Measurements from ENCODE around the gene SLC25A1. TPM values are rescaled to one million over a fixed set of nuclear protein-coding genes. Genes with fewer than 3 reads are reported as not detected.

Gene SLC25A1
- total RNA-seq, 2 experiments from 2014 or later = 54.0 to 58.4 TPM

DNA sequence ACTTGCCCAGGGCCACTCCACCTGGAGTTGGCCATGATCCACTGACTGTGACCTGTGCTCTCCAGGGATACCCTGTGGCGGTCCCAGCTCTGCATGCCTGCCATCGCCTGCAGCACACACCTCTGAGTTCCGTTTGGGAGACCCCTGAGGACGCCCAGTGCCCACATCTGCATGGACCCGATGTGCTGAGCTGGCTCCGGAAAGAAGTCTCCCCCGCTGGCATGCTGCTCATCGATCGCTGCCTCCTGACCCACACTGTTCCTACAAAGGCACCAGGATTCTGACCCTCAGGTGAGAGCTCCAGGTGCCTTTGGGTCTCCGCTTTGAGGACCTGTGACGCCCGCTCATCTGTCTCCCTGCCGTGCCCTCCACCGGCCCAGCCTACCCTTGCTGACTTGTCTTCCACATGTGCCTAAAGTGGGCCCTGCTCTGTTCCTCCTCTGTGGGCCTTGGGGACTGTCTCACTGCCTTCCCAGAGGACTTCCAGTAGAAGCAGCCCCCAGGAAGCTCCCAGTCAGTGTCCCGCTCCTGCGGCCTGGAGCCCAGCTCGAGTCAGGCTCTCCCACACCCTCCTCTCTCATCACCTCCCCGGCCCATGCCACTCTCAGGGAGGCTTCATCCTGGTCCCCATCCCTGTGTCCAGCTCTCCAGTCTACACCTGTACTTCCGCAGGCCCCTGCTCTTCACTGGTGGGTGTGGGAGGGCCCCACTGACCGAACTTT lies 5.9 kb upstream of the SLC25A1 start:
- Mint-ChIP-seq H3K4me1 (ENCODE audit: low read depth) (peaks cover 18% of the 10 kb centered on the region), H3K27ac (no peak overlapping the region), H3K27me3 (ENCODE audit: low read depth) (no peaks in the 10 kb centered on the region), H3K36me3 (ENCODE audit: low read depth) (no peaks in the 10 kb centered on the region), H3K4me3 (no peak overlapping the region), H3K9me3 (no peaks in the 10 kb centered on the region)
- CTCF ChIA-PET = interaction anchor here (1.2 kb wide), 1 partner anchor 22 kb away, joined by 3 read pairs; no protein-coding TSS in a partner anchor
- no peak for DNase-seq
- intact Hi-C loops (cut with micrococcal nuclease) = no loop called here

DNA sequence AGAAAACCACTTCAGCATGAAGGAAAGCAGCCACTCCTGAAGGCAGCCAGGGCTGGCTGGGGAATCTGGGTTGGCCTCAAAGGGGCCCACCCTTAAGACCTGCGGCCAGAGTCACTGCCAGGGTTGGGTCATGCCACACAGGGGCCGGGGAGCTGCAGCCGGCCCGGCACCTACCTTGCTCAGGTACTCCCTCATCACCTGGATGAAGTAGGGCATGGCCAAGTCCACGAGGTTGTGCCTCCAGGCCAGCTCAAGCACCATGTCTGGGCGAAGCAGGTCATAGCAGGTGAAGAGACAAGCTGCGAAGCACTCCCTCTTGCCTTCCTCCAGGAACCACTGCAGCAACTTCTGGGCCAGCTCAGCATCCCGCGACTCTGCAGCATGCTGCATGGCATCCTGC lies 4.7 kb upstream of the SLC25A1 start:
- Mint-ChIP-seq H3K4me1 (ENCODE audit: low read depth) (peaks cover 21% of the 10 kb centered on the region), H3K36me3 (ENCODE audit: low read depth) (no peaks in the 10 kb centered on the region), H3K9me3 (no peaks in the 10 kb centered on the region), H3K27ac (no peak overlapping the region), H3K4me3 (no peak overlapping the region), H3K27me3 (ENCODE audit: low read depth) (no peaks in the 10 kb centered on the region)
- CTCF ChIA-PET = interaction anchor here (1.0 kb wide), 1 partner anchor 73 kb away, joined by 4 read pairs; no protein-coding TSS in a partner anchor
- intact Hi-C loops (cut with micrococcal nuclease) = no loop called here
- DNase-seq = no peak

DNA sequence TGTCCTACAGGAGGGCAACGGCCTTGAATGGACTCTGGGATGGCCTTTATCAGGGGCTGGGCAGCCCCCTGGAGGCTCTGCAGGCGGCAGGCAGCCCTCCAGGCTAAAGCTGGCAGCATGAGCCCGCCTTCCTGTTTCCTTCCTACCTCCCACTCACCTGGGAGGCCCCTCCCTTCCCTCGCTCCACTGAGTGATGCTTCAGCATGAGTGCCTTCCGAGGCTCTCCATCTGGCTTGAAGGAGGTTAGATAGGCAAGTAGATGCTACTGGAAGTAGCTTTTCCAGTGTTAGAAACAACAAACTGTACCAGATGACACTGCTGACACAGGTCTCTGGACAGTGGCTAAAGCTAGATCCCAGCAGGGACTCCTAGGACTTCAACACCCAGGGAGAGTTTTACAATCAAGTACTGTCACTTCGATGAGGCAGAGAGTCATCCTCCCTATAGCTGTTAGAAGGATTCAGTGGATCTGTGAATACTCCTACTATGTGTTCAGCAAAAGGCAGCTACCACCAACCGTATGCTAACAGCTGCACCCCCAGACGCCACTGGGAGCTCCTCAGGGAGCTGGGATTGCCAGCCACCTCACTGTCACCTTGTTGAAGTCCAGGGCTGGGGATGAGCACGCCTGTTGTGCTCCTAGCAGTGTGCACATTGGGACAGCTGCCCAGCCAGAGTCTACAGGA lies 4.1 kb upstream of the SLC25A1 start:
- peaks cover 21% of the 10 kb centered on the region for H3K4me1 Mint-ChIP-seq (ENCODE audit: low read depth)
- DNase-seq = no peak
- no peaks in the 10 kb centered on the region for H3K27me3 Mint-ChIP-seq (ENCODE audit: low read depth)
- no peaks in the 10 kb centered on the region for H3K9me3 Mint-ChIP-seq
- intact Hi-C loops (cut with micrococcal nuclease) = no loop called here
- no peaks in the 10 kb centered on the region for H3K36me3 Mint-ChIP-seq (ENCODE audit: low read depth)
- H3K27ac Mint-ChIP-seq = no peak overlapping the region
- H3K4me3 Mint-ChIP-seq = no peak overlapping the region
- CTCF ChIA-PET = interaction anchor here (1.0 kb wide), 1 partner anchor 73 kb away, joined by 4 read pairs; no protein-coding TSS in a partner anchor

DNA sequence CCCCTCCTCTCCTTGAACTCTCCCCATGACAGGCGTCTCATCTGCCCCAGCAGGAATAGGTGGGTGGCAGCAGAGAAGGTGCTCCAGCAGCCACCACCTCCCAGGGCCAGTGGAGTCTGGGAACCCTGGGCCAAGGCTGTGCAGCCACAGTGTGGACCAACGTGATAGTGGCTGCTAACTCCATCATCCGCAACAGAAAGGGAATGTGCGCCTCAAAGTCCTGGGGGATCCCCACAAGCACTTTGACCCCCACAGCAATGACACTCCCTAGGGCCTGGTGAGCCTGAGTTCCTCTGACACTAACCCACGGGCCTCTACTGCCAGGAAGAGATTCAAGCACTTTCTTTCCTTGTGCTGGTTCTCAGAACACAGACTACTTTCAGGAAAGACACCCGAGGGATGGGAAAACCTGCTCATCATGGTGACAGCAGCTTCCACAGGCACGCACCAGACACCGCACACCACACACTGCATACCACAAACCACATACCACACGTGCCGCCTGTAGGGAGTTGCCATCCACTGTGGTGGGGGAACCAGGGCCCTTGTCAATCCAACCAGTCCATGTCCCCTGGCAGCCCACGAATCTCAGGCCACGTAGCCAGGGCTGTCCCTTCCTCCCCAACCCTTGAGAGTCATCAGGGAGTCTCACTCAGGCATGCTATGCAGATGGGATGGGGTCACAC lies 3.4 kb upstream of the SLC25A1 start:
- CTCF ChIA-PET = no interaction called here
- Mint-ChIP-seq H3K4me1 (ENCODE audit: low read depth) (peaks cover 21% of the 10 kb centered on the region), H3K27ac (peak overlapping the region; percentile 15), H3K36me3 (ENCODE audit: low read depth) (no peaks in the 10 kb centered on the region), H3K9me3 (no peaks in the 10 kb centered on the region), H3K27me3 (ENCODE audit: low read depth) (no peaks in the 10 kb centered on the region), H3K4me3 (no peak overlapping the region)
- peak; percentile 64 for DNase-seq
- intact Hi-C loops (cut with micrococcal nuclease) = no loop called here

DNA sequence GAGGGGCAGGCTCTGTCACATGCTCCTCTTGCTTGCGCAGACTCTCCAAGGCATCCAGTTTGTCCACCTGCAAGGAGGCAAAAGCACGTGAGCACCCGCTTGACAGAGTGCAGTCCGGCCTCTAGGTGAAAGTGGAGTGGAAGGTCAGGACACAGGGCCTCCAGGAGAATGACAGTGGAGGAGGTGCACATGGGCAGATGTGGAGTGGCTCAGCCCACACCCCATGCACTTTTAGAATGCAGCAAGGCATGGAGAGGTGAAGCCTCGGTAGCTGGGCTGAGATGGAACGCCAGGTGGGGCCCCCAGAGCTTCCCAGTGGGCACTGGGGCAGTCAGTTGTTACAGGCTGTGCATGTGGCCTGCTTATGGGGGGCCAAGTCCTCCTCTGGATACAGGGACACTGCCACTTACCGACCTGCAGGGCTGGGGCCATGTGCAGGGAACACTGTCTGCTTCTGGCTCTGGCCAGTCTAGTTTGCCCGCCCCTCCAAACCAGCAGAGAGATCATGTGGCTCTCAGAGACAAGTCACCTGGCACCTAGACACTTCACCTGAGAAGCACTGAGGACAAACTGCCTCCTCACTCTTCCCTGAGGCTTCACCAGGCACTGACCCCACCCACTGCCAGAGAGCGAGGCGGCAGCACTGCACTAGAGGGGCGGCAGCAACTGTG lies 2.3 kb upstream of the SLC25A1 start:
- intact Hi-C loops (cut with micrococcal nuclease) = no loop called here
- CTCF ChIA-PET = no interaction called here
- Mint-ChIP-seq H3K9me3 (no peaks in the 10 kb centered on the region), H3K27me3 (ENCODE audit: low read depth) (no peaks in the 10 kb centered on the region), H3K4me3 (no peak overlapping the region), H3K27ac (peak overlapping the region; percentile 46), H3K4me1 (ENCODE audit: low read depth) (peaks cover 24% of the 10 kb centered on the region), H3K36me3 (ENCODE audit: low read depth) (no peaks in the 10 kb centered on the region)
- no peak for DNase-seq

DNA sequence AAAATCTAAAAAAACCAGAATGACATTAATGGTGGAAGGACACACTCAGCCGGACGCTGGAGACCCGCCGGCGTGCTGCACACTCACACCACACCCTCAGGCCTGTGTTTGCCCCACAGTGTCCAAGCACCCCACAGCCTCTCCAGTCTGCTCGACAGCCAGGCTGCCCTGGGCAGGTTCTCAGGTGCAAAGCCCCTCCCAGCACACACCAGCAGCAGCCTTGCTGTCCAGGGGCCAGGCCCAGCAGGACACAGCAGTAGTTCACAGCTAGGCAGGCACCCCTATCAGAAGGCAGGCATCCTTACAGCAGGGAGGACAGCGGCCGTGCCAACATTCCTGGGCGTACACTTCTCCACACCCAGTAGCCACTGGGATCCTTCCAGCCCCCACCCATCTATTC lies 1.7 kb upstream of the SLC25A1 start:
- H3K27me3 Mint-ChIP-seq (ENCODE audit: low read depth) = no peaks in the 10 kb centered on the region
- peaks cover 26% of the 10 kb centered on the region for H3K4me1 Mint-ChIP-seq (ENCODE audit: low read depth)
- no peak overlapping the region for H3K4me3 Mint-ChIP-seq
- CTCF ChIA-PET = interaction anchor here (0.7 to 1.8 kb wide), 4 partner anchors 76 to 298 kb away, joined by 3 to 4 read pairs (median 3); no protein-coding TSS in a partner anchor
- H3K27ac Mint-ChIP-seq = no peak overlapping the region
- H3K36me3 Mint-ChIP-seq (ENCODE audit: low read depth) = peaks cover 1% of the 10 kb centered on the region
- DNase-seq = no peak
- H3K9me3 Mint-ChIP-seq = no peaks in the 10 kb centered on the region
- intact Hi-C loops (cut with micrococcal nuclease) = no loop called here

DNA sequence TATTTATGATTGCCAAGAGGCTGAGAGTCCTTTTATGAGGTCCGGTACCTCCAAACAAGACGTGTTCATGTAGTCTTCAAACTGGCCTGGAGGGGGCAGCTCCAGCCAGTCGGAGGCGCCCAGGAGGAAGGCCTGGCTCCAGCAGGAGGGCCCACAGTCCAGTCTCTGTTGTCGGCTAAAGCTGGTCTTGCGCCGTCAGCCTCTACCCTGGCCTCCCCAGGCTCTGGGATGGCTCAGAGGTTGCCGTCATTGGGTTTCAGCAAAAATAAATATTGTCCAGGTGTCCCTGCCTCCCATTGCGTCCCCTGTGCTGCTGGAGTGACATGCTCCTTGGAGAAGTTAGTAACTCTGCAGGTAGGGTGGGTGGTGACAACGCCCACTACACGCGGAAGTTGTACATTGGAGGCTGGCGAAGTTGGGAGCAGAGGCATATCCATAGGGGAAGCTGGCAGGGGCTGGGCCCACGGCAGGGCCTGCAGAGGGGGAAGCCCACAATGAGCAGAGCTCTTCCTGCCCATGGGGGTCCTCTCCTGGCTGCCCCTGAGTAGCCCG lies 1.0 kb upstream of the SLC25A1 start:
- CTCF ChIA-PET = interaction anchor here (0.7 to 1.8 kb wide), 9 partner anchors 12 to 299 kb away, joined by 3 to 5 read pairs (median 3); partner anchors contain the start of gene ESS2
- H3K4me3 Mint-ChIP-seq = peak overlapping the region; percentile 75
- peaks cover 27% of the 10 kb centered on the region for H3K4me1 Mint-ChIP-seq (ENCODE audit: low read depth)
- DNase-seq = peak; percentile 67
- no peaks in the 10 kb centered on the region for H3K9me3 Mint-ChIP-seq
- intact Hi-C loops (cut with micrococcal nuclease) = loop anchor here (1.0 to 5.0 kb wide), 8 partner anchors 35 to 539 kb away; partner anchors contain the start of genes CDC45, DGCR2, ESS2 and HIRA
- H3K36me3 Mint-ChIP-seq (ENCODE audit: low read depth) = peaks cover 1% of the 10 kb centered on the region
- peak overlapping the region; percentile 53 for H3K27ac Mint-ChIP-seq
- H3K27me3 Mint-ChIP-seq (ENCODE audit: low read depth) = no peaks in the 10 kb centered on the region

DNA sequence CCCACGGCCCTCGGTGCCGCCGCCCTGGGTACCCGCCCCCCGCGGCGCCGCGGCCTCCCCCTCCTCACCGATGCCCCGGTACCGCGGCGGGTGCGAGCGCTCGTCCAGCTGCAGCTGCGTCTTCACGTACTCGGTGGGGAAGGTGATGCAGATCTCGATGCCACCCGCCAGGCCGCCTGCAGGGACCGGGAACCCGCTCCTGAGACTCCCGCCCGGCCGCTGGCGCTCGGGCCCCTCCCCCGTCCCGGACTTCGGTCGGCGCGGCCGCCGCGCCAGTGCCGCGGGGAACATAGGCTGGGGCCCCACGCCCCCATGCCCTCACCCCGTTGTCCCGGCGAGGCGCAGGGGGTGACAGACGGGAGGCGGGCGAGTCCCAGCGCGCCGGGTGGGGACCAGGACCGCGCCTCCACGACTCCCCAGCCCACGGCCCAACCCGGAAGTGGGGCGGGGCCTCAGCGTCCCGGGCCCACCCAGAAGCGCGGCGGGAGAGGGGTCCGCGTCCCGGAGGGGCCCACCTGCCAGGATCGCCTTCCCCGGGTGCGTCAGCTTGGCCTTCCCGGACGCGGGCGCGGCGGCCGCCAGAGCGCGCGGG lies 375 bp downstream of the SLC25A1 start:
- peaks cover 1% of the 10 kb centered on the region for H3K36me3 Mint-ChIP-seq (ENCODE audit: low read depth)
- H3K4me3 Mint-ChIP-seq = peak overlapping the region; percentile 65
- no peak overlapping the region for H3K27ac Mint-ChIP-seq
- no peaks in the 10 kb centered on the region for H3K9me3 Mint-ChIP-seq
- CTCF ChIA-PET = interaction anchor here (0.6 to 1.7 kb wide), 5 partner anchors 13 to 709 kb away, joined by 3 to 5 read pairs (median 3); partner anchors contain the start of gene UFD1
- intact Hi-C loops (cut with micrococcal nuclease) = loop anchor here (2.0 to 5.0 kb wide), 4 partner anchors 33 to 254 kb away; partner anchors contain the start of genes DGCR2, ESS2, HIRA and MRPL40
- H3K4me1 Mint-ChIP-seq (ENCODE audit: low read depth) = peaks cover 39% of the 10 kb centered on the region
- peak; percentile 41 for DNase-seq
- H3K27me3 Mint-ChIP-seq (ENCODE audit: low read depth) = no peaks in the 10 kb centered on the region

DNA sequence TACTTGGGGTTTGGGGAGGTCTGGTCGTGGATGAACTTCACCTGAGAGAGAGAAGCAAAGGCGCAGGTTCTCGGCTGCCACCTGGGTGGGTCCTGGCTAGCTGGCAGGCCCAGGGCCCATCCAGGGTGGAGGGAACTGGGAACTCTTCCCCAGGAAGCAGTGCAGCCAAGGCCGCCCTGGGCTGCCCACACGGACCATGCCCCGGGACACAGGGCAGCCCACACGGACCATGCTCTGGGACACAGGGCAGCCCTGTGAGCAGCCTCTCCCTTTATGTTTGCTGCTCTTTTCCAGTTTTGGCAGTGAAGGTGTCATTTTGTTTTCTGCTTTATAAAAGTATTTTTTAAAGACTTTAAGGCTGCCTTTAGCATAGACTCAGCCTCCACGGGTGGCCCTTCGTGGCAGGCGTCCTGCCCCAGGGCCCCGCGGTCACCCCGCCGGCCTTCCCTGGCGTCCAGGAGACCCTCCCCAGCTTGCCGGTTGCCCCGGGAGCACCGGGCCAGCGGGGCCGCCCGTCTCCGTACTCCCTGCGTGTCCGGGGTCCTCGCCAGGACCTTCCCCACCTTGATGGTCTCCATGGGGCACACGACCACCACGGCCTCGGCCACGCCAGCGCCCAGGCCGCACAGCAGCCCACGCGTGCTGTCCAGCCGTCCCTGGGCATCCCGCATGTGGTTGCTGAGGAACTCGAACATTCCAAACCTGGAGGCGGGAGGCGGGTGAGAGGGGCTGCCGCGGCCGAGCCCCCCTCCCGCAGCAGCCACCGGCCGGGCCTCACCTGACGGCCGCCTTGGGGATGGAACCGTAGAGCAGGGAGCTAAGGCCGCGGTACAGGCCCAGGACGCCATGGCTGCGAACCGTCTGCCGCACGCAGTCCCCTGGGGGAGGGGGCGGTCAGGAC lies 1.1 kb downstream of the SLC25A1 start:
- Mint-ChIP-seq H3K27me3 (ENCODE audit: low read depth) (no peaks in the 10 kb centered on the region), H3K27ac (no peak overlapping the region), H3K4me1 (ENCODE audit: low read depth) (peaks cover 44% of the 10 kb centered on the region), H3K4me3 (peak overlapping the region; percentile 57), H3K9me3 (no peaks in the 10 kb centered on the region), H3K36me3 (ENCODE audit: low read depth) (peaks cover 1% of the 10 kb centered on the region)
- no peak for DNase-seq
- CTCF ChIA-PET = interaction anchor here (0.6 to 1.7 kb wide), 3 partner anchors 301 to 710 kb away, joined by 3 to 5 read pairs (median 3); partner anchors contain the start of gene UFD1
- intact Hi-C loops (cut with micrococcal nuclease) = loop anchor here (2.0 to 5.0 kb wide), 4 partner anchors 33 to 255 kb away; partner anchors contain the start of genes DGCR2, ESS2, HIRA and MRPL40

DNA sequence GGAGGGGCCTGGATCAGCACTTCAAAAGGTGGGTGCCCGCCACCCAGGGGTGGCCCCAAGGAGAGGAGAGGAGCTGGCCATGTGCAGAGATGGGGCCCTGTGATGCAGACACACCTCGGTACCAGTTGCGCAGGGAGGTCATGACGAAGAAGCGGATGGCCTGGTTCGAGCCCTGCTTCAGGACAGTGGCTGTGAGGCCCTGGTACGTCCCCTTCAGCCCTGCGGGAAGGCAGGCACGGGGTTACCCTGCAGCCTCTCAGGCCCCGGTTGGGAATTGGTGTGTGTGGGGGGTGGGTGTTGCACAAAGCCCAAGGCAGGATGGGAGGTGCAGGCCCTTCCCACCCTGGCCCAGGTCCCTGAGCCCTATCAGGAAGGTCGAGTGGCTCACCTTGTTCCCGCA lies 1.8 kb downstream of the SLC25A1 start:
- Mint-ChIP-seq H3K4me1 (ENCODE audit: low read depth) (peaks cover 41% of the 10 kb centered on the region), H3K4me3 (peak overlapping the region; percentile 57), H3K27me3 (ENCODE audit: low read depth) (no peaks in the 10 kb centered on the region), H3K27ac (no peak overlapping the region), H3K9me3 (no peaks in the 10 kb centered on the region), H3K36me3 (ENCODE audit: low read depth) (peaks cover 4% of the 10 kb centered on the region)
- intact Hi-C loops (cut with micrococcal nuclease) = loop anchor here (5.0 kb wide), 1 partner anchor 256 kb away; the partner anchor contains the start of genes HIRA and MRPL40
- CTCF ChIA-PET = no interaction called here
- DNase-seq = no peak

Measured in activated naive CD4-positive, alpha-beta T cell treated with anti-CD3 and anti-CD28 coated beads for 36 hours (primary cell).